ENCODE data around the gene SIN3B.
A peak's percentile ranks its signal among the peaks of the same experiment; 100 is the strongest.
"Not testable (repeated sequence)": the region's sequence is repeated elsewhere in the genome, so short reads cannot be mapped to it uniquely, and the experiment has no call there.

The SIN3B gene

DNA sequence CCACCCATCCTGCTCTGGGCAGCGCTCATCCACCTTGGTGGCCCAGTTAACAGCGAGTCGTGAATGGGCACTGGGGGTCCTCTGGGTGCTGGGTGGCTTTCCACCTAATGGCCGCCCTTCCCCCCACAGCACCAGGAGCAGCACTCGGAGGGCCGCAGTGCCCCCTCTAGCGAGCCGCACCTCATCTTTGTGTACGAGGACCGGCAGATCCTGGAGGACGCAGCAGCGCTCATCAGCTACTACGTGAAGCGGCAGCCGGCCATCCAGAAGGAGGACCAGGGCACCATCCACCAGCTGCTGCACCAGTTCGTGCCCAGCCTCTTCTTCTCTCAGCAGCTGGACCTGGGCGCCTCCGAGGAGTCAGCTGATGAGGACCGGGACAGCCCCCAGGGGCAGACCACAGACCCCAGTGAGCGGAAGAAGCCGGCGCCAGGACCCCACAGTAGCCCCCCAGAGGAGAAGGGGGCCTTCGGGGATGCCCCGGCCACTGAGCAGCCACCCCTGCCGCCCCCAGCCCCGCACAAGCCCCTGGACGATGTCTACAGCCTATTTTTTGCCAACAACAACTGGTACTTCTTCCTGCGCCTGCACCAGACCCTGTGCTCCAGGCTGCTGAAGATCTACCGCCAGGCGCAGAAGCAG is 40.3 kb downstream of the SIN3B start:
- DNase-seq (no peak), ATAC-seq (no peak)

DNA sequence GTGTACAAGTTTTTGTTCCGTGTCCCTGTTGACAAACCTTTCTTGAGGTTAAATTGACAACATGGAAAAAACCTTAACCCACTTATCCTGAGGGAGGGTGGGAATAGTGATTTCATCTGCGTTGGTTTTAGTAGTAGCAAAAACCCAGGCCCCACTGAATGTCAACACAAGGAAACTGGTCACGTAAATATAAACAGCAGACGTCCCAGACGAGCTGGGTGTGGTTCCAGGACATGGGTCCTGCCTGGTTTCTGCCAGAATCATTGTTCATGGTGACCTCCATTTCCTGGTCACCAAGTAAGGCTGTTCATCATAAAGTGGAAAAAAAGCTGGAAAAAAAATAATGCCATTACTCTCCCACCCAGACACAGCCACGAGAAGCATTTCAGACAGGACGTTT is 42.7 kb downstream of the SIN3B start:
- DNase-seq = no peak

DNA sequence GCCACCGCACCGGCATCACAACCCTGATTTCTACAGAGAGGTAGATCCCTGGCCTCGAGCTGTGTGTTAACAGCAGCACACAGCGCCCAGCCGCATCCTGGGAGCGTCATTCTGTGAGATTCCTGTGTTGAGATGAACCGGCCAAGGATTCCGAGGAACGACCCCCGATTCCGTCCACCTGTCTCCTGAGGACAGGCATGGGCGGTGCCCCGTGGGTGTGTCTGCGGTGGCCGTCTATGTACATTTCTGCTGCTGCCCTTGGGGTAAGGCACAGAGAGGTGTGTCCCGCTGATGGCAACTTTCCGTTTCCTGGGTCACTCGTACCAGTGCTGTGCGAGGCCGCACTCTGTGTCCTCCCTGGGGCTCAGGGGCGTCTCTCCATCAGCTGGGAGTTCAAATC is 43.5 kb downstream of the SIN3B start:
- no peak for ATAC-seq
- no peak for DNase-seq

More for the DNA sequence above, 42.7 kb downstream of the SIN3B start:
- ATAC-seq = no peak

DNA sequence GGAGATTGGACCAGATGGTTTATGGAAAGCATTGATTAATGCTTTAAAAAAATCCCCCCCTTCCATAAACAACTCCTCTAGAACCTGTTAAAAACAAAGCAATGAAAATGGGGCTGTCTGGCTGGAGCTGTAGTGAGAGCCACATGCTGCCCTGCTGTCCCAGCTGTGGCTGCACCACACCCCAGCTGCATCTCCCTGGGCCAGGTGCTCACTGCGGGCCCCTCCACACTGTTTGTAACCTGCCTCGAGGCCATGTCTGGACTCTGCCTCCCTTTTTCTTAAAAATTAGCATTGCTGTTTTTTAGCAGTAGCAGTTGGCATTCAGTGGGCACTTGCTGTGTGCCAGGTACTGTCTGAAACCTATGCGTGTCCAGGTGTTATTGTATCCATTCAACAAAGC is 44.4 kb downstream of the SIN3B start:
- ATAC-seq (no peak), DNase-seq (no peak)

- ATAC-seq = no peak
- DNase-seq = no peak
Observed at GRCh38 chr19:16874250-16874977, 45.2 kb downstream of the SIN3B start.

- not testable (repeated sequence) for DNase-seq, ATAC-seq
Observed at GRCh38 chr19:16874978-16875299, 45.7 kb downstream of the SIN3B start.

DNA sequence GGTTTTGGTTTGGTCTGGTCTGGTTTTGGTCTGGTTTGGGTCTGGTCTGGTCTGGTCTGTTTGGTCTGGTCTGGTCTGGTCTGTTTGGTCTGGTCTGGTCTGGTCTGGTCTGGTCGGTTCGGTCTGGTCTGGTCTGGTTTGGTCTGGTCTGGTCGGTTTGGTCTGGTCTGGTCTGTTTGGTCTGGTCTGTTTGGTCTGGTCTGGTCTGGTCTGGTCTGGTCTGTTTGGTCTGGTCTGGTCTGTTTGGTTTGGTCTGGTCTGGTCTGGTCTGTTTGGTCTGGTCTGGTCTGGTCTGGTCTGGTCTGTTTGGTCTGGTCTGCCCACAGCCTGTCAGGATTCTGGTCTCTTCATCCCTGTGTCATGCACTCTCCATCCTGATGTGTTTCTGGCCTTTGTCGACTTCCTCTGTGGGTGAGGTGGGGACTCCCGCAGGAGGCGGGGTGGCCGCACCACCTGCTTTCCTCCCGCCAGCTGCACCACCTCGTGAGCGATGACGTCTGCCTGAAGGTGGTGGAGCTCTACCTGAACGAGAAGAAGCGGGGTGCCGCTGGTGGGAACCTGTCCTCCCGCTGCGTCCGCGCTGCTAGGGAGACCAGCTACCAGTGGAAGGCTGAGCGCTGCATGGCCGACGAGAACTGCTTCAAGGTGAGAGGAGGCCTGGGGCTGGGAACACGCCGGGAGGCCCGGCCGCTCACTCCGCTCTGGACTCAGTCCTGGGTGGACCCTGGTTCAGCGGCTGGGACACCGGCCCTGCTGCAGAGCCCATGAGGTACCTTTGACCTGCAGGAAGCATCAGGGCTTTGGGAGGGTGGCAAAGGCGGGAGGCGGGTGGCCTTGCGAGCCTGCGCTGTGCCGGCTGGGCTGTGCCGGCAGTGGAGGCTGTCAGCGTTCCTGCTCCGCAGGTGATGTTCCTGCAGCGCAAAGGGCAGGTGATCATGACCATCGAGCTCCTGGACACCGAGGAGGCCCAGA is 46.7 kb downstream of the SIN3B start:
- DNase-seq (no peak), ATAC-seq (no peak)

DNA sequence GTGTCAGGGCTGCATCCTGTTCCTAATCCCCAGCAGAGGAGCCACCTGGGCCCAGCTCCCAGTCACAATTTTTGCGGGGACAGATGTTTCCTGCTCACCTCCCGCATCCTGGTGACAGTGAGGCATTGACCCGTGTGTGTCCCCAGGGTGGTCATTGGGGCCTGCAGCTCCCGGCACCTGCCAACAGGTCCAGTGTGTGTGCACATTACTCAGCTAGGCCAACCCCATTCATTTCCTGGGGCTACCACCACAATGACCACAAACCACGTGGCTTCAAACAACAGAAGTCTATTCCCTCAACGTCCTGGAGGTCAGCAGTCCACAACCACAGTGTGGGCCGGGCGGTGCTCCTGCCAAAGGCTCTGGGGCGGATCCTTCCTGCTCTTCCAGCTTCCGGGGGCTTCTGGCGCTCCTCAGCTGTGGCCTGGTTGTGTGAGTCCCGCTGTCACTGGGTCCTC is 47.7 kb downstream of the SIN3B start:
- ATAC-seq (no peak), DNase-seq (no peak)

DNA sequence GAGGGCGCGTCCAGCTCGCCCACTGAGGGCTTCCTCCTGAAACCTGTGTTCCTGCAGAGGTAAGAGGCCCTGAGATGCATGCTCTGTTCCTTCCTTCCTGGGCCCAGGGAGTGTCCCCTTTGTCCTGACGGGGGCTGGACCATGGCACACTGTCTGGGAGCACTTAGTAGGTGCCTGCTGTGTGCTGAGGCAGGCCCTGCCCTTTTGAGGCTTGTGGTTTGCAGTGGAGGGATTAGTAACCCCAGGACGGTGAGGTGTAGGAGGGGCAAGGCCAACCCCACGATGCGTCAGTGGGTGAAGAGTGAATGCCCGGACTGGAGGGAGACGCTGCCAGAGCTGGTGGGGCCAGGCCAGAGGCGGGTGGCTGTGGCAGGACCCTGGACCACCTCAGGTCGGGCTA is 48.4 kb downstream of the SIN3B start:
- ATAC-seq = peak; percentile 20
- DNase-seq = no peak

DNA sequence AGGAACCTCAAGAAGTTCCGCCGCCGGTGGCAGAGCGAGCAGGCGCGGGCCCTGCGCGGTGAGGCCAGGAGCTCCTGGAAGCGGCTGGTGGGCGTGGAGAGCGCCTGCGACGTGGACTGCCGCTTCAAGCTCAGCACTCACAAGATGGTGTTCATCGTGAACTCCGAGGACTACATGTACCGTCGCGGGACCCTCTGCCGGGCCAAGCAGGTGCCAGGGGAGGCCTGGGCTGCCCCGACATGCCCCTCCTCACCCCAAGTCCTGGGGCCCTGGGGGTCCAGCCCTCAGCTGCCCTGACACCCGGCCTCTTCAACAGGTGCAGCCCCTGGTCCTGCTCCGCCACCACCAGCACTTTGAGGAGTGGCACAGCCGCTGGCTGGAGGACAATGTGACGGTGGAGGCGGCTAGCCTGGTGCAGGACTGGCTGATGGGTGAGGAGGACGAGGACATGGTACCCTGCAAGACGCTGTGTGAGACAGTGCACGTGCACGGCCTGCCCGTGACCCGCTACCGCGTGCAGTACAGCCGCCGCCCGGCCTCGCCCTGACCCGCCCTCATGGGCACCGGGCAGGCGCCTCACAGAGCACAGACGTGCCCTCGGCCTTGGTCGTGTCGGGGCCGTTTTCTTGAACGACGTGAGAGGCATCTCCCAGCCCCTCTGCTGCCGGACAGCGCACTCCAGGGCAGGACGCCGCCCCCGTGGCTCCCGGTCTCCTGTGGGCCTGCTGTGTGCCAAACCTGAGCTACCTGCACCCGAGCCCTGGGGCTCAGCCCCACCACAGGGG is 49.2 kb downstream of the SIN3B start:
- DNase-seq (no peak), ATAC-seq (no peak)

- DNase-seq (no peak), ATAC-seq (no peak)
Observed at GRCh38 chr19:16880884-16881554, 51.8 kb downstream of the SIN3B start.

- DNase-seq (no peak), ATAC-seq (no peak)
Observed at GRCh38 chr19:16882146-16882545, 52.9 kb downstream of the SIN3B start.

DNA sequence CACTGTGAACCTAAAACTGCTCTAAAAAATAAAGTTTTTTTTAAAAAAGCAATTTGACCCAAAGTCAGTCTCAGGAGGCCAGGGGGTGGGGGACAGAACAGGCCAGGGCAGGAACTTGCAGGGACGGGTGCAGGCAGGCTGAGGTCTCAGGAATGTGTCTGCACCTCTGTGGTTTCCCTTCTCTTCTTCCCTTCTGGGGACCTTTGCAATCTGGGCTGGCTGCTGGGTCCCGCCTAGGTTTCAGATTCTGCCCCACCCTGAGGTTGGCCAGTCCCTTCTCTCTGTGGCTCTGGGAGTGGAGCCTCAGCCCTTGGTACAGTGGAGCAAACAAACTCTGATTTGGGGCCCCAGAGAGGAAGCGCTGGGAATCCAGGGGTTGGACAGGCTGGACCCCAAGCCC is 54.3 kb downstream of the SIN3B start:
- no peak for ATAC-seq

DNA sequence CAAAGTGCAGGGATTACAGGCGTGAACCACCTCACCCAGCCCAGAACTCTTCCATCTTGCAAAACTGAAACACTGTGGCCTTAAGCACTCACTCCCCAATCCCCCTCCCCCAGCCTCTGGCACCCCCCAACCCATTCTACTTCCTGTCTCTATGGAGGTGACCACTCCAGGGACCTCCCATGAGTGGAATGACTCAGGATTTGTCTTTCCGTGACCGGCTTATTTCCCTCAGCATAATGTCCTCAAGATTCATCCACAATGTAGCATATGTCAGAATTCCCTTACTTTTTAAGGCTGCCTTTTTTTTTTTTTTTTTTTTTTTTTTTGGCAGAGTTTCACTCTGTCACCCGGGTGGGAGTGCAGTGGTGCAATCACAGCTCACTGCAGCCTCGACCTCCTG is 56.0 kb downstream of the SIN3B start:
- DNase-seq (no peak), ATAC-seq (no peak)

More for the DNA sequence above, 54.3 kb downstream of the SIN3B start:
- DNase-seq = no peak

- ATAC-seq (no peak), DNase-seq (no peak)
Observed at GRCh38 chr19:16886305-16886880, 57.2 kb downstream of the SIN3B start.

DNA sequence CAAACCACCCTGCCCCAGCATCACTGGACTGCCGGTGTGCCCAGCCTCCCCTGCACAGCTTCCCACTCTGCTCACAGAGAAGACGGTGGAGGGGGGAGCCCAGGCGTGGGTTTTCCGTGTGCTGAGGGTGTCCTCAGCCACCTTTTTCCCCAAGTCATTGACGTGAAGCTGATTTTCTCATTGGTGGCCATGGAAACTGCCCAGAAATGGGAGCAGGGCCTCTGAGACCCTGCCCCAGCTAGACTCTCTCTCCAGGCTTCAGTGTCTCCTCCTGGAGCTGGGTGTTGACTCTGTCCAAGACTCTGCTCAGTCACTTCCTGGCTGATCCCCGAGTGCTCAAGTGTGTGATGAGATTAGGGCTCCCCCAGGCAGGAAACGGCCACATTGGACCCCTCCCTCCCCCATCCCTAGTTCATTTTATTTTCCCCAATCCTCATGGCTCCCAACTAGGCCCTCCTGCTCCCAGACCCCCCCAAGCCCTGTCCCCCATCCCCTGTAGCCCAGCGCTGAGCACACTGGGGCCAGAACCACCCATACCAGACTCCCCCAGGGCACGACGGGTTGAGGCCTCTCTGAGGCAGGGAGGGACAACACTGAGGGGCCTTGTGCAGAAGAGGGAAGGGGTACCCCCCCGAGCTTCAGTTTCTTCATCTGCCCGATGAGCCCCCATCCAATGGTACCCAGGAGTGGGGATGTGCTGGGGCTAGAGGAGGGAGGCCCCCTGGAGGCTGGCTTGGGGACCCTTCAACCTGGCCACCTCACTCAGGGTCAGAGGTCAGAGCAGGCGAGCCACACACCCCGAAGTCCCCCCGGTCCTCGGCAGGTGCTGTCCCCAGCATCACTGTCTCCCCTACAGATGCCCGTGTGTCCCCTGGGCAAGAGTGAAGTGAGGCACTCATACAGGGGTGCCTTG is 58.4 kb downstream of the SIN3B start:
- no peak for DNase-seq
- ATAC-seq = no peak

DNA sequence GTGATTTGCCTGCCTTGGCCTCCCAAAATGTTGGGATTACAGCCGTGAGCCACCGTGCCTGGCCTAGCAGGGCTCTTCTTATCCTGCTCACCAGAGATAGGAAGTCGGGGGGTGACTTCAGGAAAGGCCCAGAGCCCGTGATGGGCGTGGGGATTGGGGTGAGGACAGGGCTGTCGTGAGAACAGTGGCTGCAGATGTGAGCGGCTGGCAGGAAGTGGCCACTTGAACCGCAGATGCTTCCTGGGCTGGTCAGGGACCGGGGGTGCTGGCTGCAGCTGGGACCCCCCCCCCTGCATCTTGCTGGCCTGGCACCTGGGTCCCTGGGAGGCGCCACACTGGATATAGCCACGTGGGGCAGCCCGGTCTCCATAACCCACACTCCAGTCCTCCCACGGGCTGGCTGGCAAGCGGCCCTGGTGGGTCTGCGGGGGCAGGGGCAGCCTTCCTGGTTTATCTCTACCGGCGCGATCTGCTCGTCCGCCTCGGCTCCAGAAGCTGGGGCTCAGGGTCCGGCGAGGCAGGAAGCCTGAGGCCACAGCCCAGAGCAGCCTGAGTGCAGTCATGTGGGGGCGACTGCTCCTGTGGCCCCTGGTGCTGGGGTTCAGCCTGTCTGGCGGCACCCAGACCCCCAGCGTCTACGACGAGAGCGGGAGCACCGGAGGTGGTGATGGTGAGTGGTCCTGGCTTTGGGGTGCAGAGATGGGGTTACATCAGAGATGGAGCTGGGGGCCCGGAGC is 59.6 kb downstream of the SIN3B start, which contains the start of gene F2RL3:
TSS of gene F2RL3 (plus strand) at position 371 of the 737 bp plus-strand sequence. CDS start at position 562, 191 bp downstream.
- DNase-seq (no peak), ATAC-seq (no peak)

DNA sequence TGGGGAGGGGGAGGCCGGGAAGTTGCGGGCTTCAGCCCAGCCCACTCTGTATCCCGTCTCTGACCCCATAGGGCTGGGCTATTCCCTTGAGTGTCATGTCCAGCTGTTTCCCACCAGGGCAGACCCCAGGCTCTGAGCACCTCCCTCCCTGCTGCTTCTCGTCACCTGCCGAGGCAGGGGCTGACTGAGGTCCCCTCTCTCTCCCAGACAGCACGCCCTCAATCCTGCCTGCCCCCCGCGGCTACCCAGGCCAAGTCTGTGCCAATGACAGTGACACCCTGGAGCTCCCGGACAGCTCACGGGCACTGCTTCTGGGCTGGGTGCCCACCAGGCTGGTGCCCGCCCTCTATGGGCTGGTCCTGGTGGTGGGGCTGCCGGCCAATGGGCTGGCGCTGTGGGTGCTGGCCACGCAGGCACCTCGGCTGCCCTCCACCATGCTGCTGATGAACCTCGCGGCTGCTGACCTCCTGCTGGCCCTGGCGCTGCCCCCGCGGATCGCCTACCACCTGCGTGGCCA is 60.2 kb downstream of the SIN3B start:
- no peak for ATAC-seq
- no peak for DNase-seq

Measured in stimulated activated naive CD8-positive, alpha-beta T cell treated with anti-CD3 and anti-CD28 coated beads, Interleukin-15, Interleukin-2, amounts not matched to agents 100 U/mL and 50 U/mL, for 24 hours (primary cell).